ENCODE measurements around the gene SMIM21.

DNA sequence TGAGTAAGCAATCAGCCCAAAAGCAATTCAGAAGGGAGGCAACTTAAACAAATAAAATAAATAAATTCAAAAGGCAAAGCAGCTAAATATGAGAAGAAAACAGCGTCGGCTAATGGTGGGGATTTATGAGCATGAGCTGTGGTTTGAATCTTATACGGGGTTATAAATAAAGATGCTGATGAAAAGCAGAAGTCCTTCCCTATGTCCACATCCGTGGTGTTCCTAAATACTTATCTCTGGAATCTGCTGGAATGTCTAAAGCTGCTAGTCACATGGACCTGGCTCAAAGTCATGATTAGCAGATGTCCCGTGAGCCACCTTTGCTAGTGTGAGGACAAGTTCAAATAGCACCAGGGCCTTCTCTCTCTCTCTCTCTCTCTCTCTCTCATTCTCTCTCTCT is 33.8 kb downstream of the SMIM21 start:
- TF ChIP-seq EP300 (IDR thresholded peaks at IDR 0.05; ENCODE audit: borderline replicate concordance) (no peak), RAD21 (IDR thresholded peaks at IDR 0.05; ENCODE audit: low read depth) (no peak)
